ENCODE measurements around the gene KLF16.

DNA sequence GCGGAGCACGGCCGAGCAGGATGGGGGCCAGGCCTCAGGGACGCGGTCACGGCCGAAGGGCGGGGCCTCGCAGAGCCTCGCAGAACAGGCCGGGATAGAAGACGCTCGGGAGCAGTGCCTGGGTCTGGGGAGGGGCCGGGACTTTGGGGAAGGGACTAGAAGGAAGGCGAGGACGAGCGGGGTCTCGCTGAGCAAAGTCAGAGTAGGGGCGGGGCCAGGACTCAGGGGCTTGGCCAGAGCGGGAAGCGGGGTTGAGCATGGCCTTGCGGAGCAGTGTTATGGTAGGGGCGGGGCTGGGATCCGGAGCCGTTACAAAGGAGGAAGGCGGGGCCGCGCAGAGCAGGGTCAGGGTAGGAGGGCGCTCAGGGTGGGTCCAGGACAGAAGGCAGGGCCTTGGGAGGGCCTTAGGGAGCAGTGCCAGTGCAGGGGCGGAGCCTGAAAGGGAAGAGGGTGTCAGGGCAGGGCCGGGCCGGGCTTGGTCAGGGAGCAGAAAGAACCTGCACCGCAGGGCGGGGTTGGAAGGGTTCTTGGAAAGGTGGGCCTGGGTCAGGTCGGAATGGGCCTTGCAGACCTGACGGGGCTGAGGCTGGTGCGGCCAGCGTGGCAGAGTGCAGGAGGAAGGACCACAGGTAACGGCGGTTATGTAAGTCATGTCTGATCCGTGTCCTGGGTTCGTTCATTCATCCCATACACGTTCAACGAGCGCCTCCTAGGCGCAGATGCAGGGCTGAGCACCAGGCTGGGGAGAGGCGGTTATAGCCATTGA lies 50.8 kb downstream of the KLF16 start:
- TF ChIP-seq, protein P1, sequence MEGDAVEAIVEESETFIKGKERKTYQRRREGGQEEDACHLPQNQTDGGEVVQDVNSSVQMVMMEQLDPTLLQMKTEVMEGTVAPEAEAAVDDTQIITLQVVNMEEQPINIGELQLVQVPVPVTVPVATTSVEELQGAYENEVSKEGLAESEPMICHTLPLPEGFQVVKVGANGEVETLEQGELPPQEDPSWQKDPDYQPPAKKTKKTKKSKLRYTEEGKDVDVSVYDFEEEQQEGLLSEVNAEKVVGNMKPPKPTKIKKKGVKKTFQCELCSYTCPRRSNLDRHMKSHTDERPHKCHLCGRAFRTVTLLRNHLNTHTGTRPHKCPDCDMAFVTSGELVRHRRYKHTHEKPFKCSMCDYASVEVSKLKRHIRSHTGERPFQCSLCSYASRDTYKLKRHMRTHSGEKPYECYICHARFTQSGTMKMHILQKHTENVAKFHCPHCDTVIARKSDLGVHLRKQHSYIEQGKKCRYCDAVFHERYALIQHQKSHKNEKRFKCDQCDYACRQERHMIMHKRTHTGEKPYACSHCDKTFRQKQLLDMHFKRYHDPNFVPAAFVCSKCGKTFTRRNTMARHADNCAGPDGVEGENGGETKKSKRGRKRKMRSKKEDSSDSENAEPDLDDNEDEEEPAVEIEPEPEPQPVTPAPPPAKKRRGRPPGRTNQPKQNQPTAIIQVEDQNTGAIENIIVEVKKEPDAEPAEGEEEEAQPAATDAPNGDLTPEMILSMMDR (IDR thresholded peaks at IDR 0.05), result peak in 3 of 4 experiments; percentile 46 to 68 (median 52)
- no peak for TF ChIP-seq POLR2A (IDR thresholded peaks at IDR 0.05)
- peak; percentile 15 for TF ChIP-seq POLR2AphosphoS5 (IDR thresholded peaks at IDR 0.05)

All from gastroesophageal sphincter (tissue), 3 donors.